C4-2B (cell line): ENCODE data around the gene POFUT2.

Experiments used
- CTCF ChIP-seq: fragments of 450-650 bp; conservative IDR thresholded peaks from 2 replicates; pipeline ENCODE4 v1.5.1; 2017; ENCODE audit warnings: mild to moderate bottlenecking
- ZFX ChIP-seq: fragments of 450-650 bp; IDR thresholded peaks from 2 replicates; pipeline ENCODE4 v1.6.1; 2017

DNA sequence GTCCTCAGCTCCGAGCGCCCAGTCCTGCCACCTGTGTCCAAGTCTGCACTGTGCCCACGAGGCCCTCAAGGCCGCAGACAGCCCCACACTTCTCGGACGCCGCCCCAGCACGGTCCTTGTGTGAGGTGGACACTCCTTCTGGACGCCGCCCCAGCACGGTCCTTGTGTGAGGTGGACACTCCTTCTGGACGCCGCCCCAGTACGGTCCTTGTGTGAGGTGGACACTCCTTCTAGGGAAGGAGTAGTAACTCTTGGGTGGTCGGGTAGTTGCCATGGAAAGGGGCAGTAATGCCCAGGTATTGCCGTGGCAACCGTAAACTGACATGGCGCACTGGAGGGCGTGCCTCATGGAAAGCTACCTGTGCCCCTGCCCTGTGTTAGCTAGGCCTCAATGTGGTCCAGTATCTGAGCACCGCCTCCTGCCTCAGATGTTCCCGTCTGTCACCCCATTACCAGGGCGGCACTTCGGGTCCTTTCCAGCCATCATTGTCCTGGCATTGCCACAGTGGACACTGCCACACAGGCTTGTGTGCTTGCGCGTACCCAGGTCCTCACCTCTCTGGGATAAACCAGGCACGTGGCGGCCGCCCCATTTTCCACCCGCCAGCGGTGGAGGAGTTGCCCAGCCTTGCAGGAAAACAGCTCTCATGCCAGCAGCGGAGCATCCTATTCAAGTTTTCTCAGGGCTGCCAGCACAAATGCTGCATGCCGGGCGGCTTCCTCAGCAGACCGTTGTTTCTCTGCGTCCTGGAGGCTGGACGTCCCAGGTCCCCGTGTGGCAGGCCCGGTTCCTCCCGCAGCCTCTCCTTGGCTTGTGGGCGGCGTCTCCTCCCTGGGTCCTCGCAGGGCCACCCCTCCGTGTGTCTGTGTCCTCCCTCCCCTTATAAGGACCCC lies 40.8 kb upstream of the POFUT2 start:
- TF ChIP-seq CTCF (no peak), ZFX (no peak)
